Central memory CD4-positive, alpha-beta T cell (primary cell): ENCODE data around the gene HBA1.
"Not testable (repeated sequence)": the region's sequence is repeated elsewhere in the genome, so short reads cannot be mapped to it uniquely, and the experiment has no call there.

Experiments
- DNase-seq: peaks from one replicate; pipeline ENCODE4 v3.0.0; 2022

Gene HBA1

GRCh38 chr16:160242-160641 is 16.2 kb upstream of the HBA1 start:
- DNase-seq: not testable (repeated sequence)

- DNase-seq: no peak
Observed at GRCh38 chr16:160691-161190, 15.7 kb upstream of the HBA1 start.

GRCh38 chr16:162271-162991 is 14.0 kb upstream of the HBA1 start:
- no peak for DNase-seq

- DNase-seq: not testable (repeated sequence)
Observed at GRCh38 chr16:163139-163538, 13.3 kb upstream of the HBA1 start.

- not testable (repeated sequence) for DNase-seq
Observed at GRCh38 chr16:163696-164095, 12.8 kb upstream of the HBA1 start.

- not testable (repeated sequence) for DNase-seq
Observed at GRCh38 chr16:164134-164823, 12.2 kb upstream of the HBA1 start.

GRCh38 chr16:164827-165538 is 11.5 kb upstream of the HBA1 start:
- no peak for DNase-seq

- no peak for DNase-seq
Observed at GRCh38 chr16:165539-166374, 10.7 kb upstream of the HBA1 start, which contains the start of gene HBM. HBM (plus strand) TSS chr16:165978; CDS start chr16:165998, 20 bp downstream.

- DNase-seq: no peak
Observed at GRCh38 chr16:166375-167121, 9.9 kb upstream of the HBA1 start.

GRCh38 chr16:167122-167690 is 9.3 kb upstream of the HBA1 start:
- DNase-seq: no peak

- DNase-seq: no peak
Observed at GRCh38 chr16:168424-168823, 8.1 kb upstream of the HBA1 start.

GRCh38 chr16:169014-169413 is 7.5 kb upstream of the HBA1 start:
- no peak for DNase-seq

- not testable (repeated sequence) for DNase-seq
Observed at GRCh38 chr16:170088-170507, 6.4 kb upstream of the HBA1 start.

- DNase-seq: no peak
Observed at GRCh38 chr16:170788-171187, 5.7 kb upstream of the HBA1 start.

GRCh38 chr16:172374-172941 is 4.0 kb upstream of the HBA1 start, which contains the start of gene HBA2:
HBA2 (plus strand) TSS chr16:172876; CDS start chr16:172913, 37 bp downstream.
- not testable (repeated sequence) for DNase-seq

GRCh38 chr16:173211-173854 is 3.1 kb upstream of the HBA1 start:
- DNase-seq: not testable (repeated sequence)

GRCh38 chr16:173928-174769 is 2.3 kb upstream of the HBA1 start:
- not testable (repeated sequence) for DNase-seq

- DNase-seq: no peak
Observed at GRCh38 chr16:175011-175949, 1.2 kb upstream of the HBA1 start.
